Trophoblast cell (in vitro differentiated cells and primary cell): ENCODE data around the gene ANKRD33B.

Experiments used
- DNase-seq, 2 donors: peaks; one replicate each; pipeline ENCODE4 v3.0.0-alpha.2; 2016
- H2AFZ ChIP-seq: 2 replicates; pipeline ENCODE4 v1.6.1; 2013; ENCODE audit warnings: low read length, moderate library complexity, mild to moderate bottlenecking; ENCODE audit not compliant: insufficient read depth, poor library complexity
- H2AK5ac ChIP-seq: 2 replicates; pipeline ENCODE4 v1.6.1; 2013; ENCODE audit warnings: mild to moderate bottlenecking, low read length
- H2BK120ac ChIP-seq: 2 replicates; pipeline ENCODE4 v1.6.1; 2013; ENCODE audit warnings: low read length, mild to moderate bottlenecking, moderate library complexity; ENCODE audit not compliant: insufficient read depth, poor library complexity
- H2BK12ac ChIP-seq: 2 replicates; pipeline ENCODE4 v1.6.1; 2013; ENCODE audit warnings: mild to moderate bottlenecking, low read length, moderate library complexity
- H2BK5ac ChIP-seq: 2 replicates; pipeline ENCODE4 v1.6.1; 2013; ENCODE audit warnings: low read length, low read depth, moderate library complexity, mild to moderate bottlenecking; ENCODE audit not compliant: poor library complexity
- H3K14ac ChIP-seq: 2 replicates; pipeline ENCODE4 v1.6.1; 2013; ENCODE audit warnings: mild to moderate bottlenecking, low read length
- H3K18ac ChIP-seq: 2 replicates; pipeline ENCODE4 v1.6.1; 2013; ENCODE audit warnings: mild to moderate bottlenecking, low read length
- H3K23ac ChIP-seq: 2 replicates; pipeline ENCODE4 v1.6.1; 2013; ENCODE audit warnings: low read length
- H3K27ac ChIP-seq: 2 replicates; pipeline ENCODE4 v1.5.1; 2013; ENCODE audit warnings: low read depth, mild to moderate bottlenecking, inconsistent platforms, low read length, moderate library complexity
- H3K27me3 ChIP-seq: 2 replicates; pipeline ENCODE4 v1.6.1; 2013; ENCODE audit warnings: inconsistent platforms, mild to moderate bottlenecking, low read length, moderate library complexity; ENCODE audit not compliant: insufficient read depth
- H3K36me3 ChIP-seq, 2 experiments: 1 replicate in 1 of 2; 2 replicates in 1 of 2; pipeline ENCODE4 v1.6.1; 2013; ENCODE audit warnings: low read length in 2 of 2, mild to moderate bottlenecking in 2 of 2, moderate library complexity in 1 of 2; ENCODE audit not compliant: insufficient read depth in 2 of 2, control insufficient read depth in 1 of 2
- H3K4ac ChIP-seq: 2 replicates; pipeline ENCODE4 v1.6.1; 2013; ENCODE audit warnings: low read depth, mild to moderate bottlenecking, low read length, moderate library complexity
- H3K4me1 ChIP-seq, 2 experiments: 1 replicate in 1 of 2; 2 replicates in 1 of 2; pipeline ENCODE4 v1.6.1; 2013; ENCODE audit warnings: low read length in 2 of 2, mild to moderate bottlenecking in 2 of 2, moderate library complexity in 1 of 2; ENCODE audit not compliant: insufficient read depth in 2 of 2, control insufficient read depth in 1 of 2
- H3K4me2 ChIP-seq: 2 replicates; pipeline ENCODE4 v1.6.1; 2013; ENCODE audit warnings: inconsistent platforms, mild to moderate bottlenecking, low read length, moderate library complexity
- H3K4me3 ChIP-seq: 2 replicates; pipeline ENCODE4 v1.5.1; 2013; ENCODE audit warnings: mild to moderate bottlenecking, low read depth, low read length, inconsistent platforms
- H3K79me1 ChIP-seq: one replicate; pipeline ENCODE4 v1.6.1; 2013; ENCODE audit warnings: low read length
- H3K79me2 ChIP-seq: 2 replicates; pipeline ENCODE4 v1.6.1; 2013; ENCODE audit warnings: low read length, mild to moderate bottlenecking; ENCODE audit not compliant: control insufficient read depth, insufficient read depth, poor library complexity
- H3K9ac ChIP-seq: 2 replicates; pipeline ENCODE4 v1.6.1; 2013; ENCODE audit warnings: mild to moderate bottlenecking, low read length
- H3K9me3 ChIP-seq: 2 replicates; pipeline ENCODE4 v1.6.1; 2013; ENCODE audit warnings: low read depth, mild to moderate bottlenecking, control low read depth, inconsistent platforms, low read length; ENCODE audit not compliant: insufficient read depth
- H4K12ac ChIP-seq: 2 replicates; pipeline ENCODE4 v1.6.1; 2013; ENCODE audit warnings: low read depth, mild to moderate bottlenecking, low read length, moderate library complexity
- H4K8ac ChIP-seq: 2 replicates; pipeline ENCODE4 v1.6.1; 2013; ENCODE audit warnings: low read depth, mild to moderate bottlenecking, low read length, moderate library complexity
- H4K91ac ChIP-seq: one replicate; pipeline ENCODE4 v1.6.1; 2013; ENCODE audit warnings: low read depth, mild to moderate bottlenecking, low read length, moderate library complexity
- WGBS: extraction: QIAGEN DNeasy Blood & Tissue Kit; methylation state at CpG from one replicate; pipeline ENCODE4 v1.1.7; 2013; ENCODE audit warnings: missing lambda C conversion rate; ENCODE audit not compliant: insufficient read length, insufficient coverage; ENCODE audit errors: extremely low coverage; 5-methylcytosine and 5-hydroxymethylcytosine counted together

The ANKRD33B gene

GRCh38 chr5:10551782-10552138 is 12.1 kb upstream of the ANKRD33B start:
- H4K8ac ChIP-seq, result no peak overlapping the region
- DNase-seq, result no peak
- no peaks in the 10 kb centered on the region for H3K79me2 ChIP-seq
- no peak overlapping the region for H3K23ac ChIP-seq
- no peaks in the 10 kb centered on the region for H3K27me3 ChIP-seq
- no peaks in the 10 kb centered on the region for H3K36me3 ChIP-seq
- no peak overlapping the region for H2AK5ac ChIP-seq
- H2BK120ac ChIP-seq, result no peak overlapping the region
- no peak overlapping the region for H3K18ac ChIP-seq
- H3K4me1 ChIP-seq, result peaks cover 28 to 37% of the 10 kb centered on the region in 2 experiments
- no peak overlapping the region for H4K91ac ChIP-seq
- H2BK5ac ChIP-seq, result no peak overlapping the region
- peak overlapping the region; percentile 34 for H2BK12ac ChIP-seq
- H4K12ac ChIP-seq, result no peak overlapping the region
- H3K79me1 ChIP-seq, result peaks cover 15% of the 10 kb centered on the region
- peak overlapping the region; percentile 42 for H3K4me2 ChIP-seq
- H3K4me3 ChIP-seq, result no peak overlapping the region
- H3K9ac ChIP-seq, result no peak overlapping the region
- no peak overlapping the region for H2AFZ ChIP-seq
- H3K4ac ChIP-seq, result no peak overlapping the region
- no peak overlapping the region for H3K14ac ChIP-seq
- WGBS, result no CpG with 5 or more reads among the region's 3 CpGs
- H3K9me3 ChIP-seq, result peaks cover 9% of the 10 kb centered on the region
- H3K27ac ChIP-seq, result peak overlapping the region; percentile 71

- Histone ChIP-seq H3K14ac (peak overlapping the region; percentile 78), H4K8ac (peak overlapping the region; percentile 26), H3K9ac (no peak overlapping the region), H3K79me1 (peaks cover 21% of the 10 kb centered on the region), H3K18ac (no peak overlapping the region), H2AK5ac (peak overlapping the region; percentile 87), H3K27ac (no peak overlapping the region), H4K12ac (no peak overlapping the region), H2AFZ (peak overlapping the region; percentile 27), H2BK12ac (peak overlapping the region; percentile 34), H3K36me3 (no peaks in the 10 kb centered on the region), H2BK120ac (peak overlapping the region; percentile 81), H3K4me2 (no peak overlapping the region), H3K4ac (peak overlapping the region; percentile 13), H3K23ac (no peak overlapping the region), H2BK5ac (peak overlapping the region; percentile 32), H3K9me3 (peaks cover 9% of the 10 kb centered on the region), H3K4me3 (no peak overlapping the region), H4K91ac (peak overlapping the region; percentile 65), H3K27me3 (no peaks in the 10 kb centered on the region), H3K4me1 (peaks cover 28 to 43% of the 10 kb centered on the region in 2 experiments), H3K79me2 (no peaks in the 10 kb centered on the region)
- peak in 1 of 2 donors; percentile 28 for DNase-seq
- WGBS, result no CpG with 5 or more reads among the region's 14 CpGs
Observed at GRCh38 chr5:10552183-10553143, 11.4 kb upstream of the ANKRD33B start.

GRCh38 chr5:10553476-10553875 is 10.4 kb upstream of the ANKRD33B start:
- no peak overlapping the region for H3K9ac ChIP-seq
- H3K9me3 ChIP-seq, result peaks cover 7% of the 10 kb centered on the region
- H3K27me3 ChIP-seq, result no peaks in the 10 kb centered on the region
- H3K23ac ChIP-seq, result no peak overlapping the region
- H3K79me1 ChIP-seq, result peaks cover 23% of the 10 kb centered on the region
- no peak overlapping the region for H2AFZ ChIP-seq
- H4K12ac ChIP-seq, result no peak overlapping the region
- no peak overlapping the region for H3K4ac ChIP-seq
- H3K4me1 ChIP-seq, result peaks cover 28 to 43% of the 10 kb centered on the region in 2 experiments
- H2AK5ac ChIP-seq, result peak overlapping the region; percentile 62
- H3K36me3 ChIP-seq, result no peaks in the 10 kb centered on the region
- no peak overlapping the region for H3K18ac ChIP-seq
- no peak for DNase-seq
- H3K4me2 ChIP-seq, result no peak overlapping the region
- H3K27ac ChIP-seq, result no peak overlapping the region
- WGBS, result no CpG with 5 or more reads among the region's 7 CpGs
- H2BK5ac ChIP-seq, result no peak overlapping the region
- peak overlapping the region; percentile 15 for H3K14ac ChIP-seq
- H3K79me2 ChIP-seq, result no peaks in the 10 kb centered on the region
- peak overlapping the region; percentile 41 for H4K91ac ChIP-seq
- no peak overlapping the region for H3K4me3 ChIP-seq
- peak overlapping the region; percentile 18 for H2BK120ac ChIP-seq
- H2BK12ac ChIP-seq, result peak overlapping the region; percentile 7
- no peak overlapping the region for H4K8ac ChIP-seq

GRCh38 chr5:10555277-10555684 is 8.6 kb upstream of the ANKRD33B start:
- peak overlapping the region; percentile 65 for H2BK120ac ChIP-seq
- H3K18ac ChIP-seq, result no peak overlapping the region
- no peak overlapping the region for H4K8ac ChIP-seq
- no peak overlapping the region for H2AFZ ChIP-seq
- peak overlapping the region; percentile 61 for H3K27ac ChIP-seq
- no peak overlapping the region for H3K4ac ChIP-seq
- DNase-seq, result peak; percentile 81 to 85
- H4K12ac ChIP-seq, result no peak overlapping the region
- no peak overlapping the region for H2BK12ac ChIP-seq
- H3K79me2 ChIP-seq, result no peaks in the 10 kb centered on the region
- H3K36me3 ChIP-seq, result no peaks in the 10 kb centered on the region
- WGBS, result no CpG with 5 or more reads among the region's 8 CpGs
- H3K9me3 ChIP-seq, result no peaks in the 10 kb centered on the region
- peak overlapping the region; percentile 56 for H2AK5ac ChIP-seq
- H2BK5ac ChIP-seq, result peak overlapping the region; percentile 39
- peaks cover 31 to 44% of the 10 kb centered on the region in 2 experiments for H3K4me1 ChIP-seq
- peak overlapping the region; percentile 26 for H3K4me2 ChIP-seq
- no peak overlapping the region for H4K91ac ChIP-seq
- no peak overlapping the region for H3K9ac ChIP-seq
- H3K23ac ChIP-seq, result no peak overlapping the region
- no peak overlapping the region for H3K14ac ChIP-seq
- peaks cover 27% of the 10 kb centered on the region for H3K79me1 ChIP-seq
- no peak overlapping the region for H3K4me3 ChIP-seq
- no peaks in the 10 kb centered on the region for H3K27me3 ChIP-seq
